ENCODE results near the gene GUK1.

DNA sequence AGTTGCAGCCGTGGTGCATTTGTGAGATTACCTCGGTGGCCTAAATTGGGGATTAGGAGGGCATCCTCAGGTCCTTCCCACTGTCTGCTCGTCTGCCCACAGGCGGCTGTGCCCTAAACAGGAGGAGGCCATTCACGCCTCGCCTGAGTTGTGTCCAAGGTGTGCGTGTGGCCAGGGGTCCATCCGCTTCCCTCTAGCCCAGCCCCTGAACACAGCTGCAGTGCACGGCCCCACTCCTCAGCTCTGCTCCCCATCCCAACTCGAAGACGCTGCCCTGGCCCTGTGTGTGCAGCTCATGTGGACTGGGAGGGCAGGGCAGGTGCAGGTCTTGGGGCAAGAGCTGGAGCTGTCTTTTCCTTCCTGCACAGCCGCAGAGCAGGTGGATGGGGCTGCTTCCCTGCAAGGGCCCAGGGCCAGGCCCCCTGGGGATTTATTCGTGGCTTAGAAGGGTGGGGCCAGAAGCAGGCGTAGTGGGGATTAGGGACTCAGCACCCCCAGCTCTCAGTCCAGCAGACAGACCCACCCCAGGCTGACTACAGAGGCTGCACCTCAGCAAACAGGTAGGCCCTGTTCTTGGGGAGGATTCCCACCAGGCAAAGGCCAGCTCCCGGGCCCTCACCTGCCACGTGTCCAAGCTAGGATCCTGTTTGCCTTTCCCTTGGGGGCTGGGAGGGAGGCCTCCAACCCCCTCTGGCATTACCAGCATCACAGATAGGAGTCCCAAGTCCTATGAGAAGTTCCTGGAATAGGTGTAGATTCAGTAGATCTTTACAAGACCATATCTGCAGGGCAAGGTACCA lies 4.3 kb downstream of the GUK1 start:
- TF ChIP-seq CTCF (IDR thresholded peaks at IDR 0.05) (no peak), EZH2 (IDR thresholded peaks at IDR 0.05; ENCODE audit: borderline replicate concordance, insufficient read depth, low read depth, low read length, poor library complexity, severe bottlenecking) (no peak)

All from B cell (primary cell).